ENCODE results near the gene SERPINB5.

DNA sequence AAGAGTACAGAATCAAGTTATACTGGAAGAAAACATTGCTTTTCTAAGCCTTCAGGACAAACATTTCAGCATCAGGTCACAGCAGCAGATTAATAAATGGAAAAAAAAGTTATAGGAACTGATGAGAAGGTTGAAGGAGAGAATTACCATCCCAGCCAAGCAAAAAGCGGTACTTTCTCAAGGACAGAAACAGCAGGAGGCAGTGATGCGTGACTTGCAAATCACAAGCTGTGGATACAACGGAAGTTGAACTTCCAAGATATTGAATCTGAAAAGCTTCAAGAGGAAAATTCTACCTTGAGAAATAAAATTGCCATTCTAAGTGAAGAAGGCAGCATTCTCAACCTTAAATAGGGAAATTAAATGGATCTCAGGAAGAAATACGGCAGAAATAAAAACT lies 46.9 kb downstream of the SERPINB5 start:
- no peak for TF ChIP-seq CTCF (IDR thresholded peaks at IDR 0.05; ENCODE audit: insufficient read depth, low read length, poor library complexity, severe bottlenecking)
- no peak for TF ChIP-seq EZH2phosphoT487 (conservative IDR thresholded peaks at IDR 0.05; ENCODE audit: low read length)

Data from SU-DHL-6 (cell line).